Measurements from ENCODE around the gene DCTN3. TPM values are rescaled to one million over a fixed set of nuclear protein-coding genes. Genes with fewer than 3 reads are reported as not detected.

DCTN3 gene
- total RNA-seq, 4 donors from 2014 or later: 41.4 to 57.5 (median 51.7) TPM

DNA sequence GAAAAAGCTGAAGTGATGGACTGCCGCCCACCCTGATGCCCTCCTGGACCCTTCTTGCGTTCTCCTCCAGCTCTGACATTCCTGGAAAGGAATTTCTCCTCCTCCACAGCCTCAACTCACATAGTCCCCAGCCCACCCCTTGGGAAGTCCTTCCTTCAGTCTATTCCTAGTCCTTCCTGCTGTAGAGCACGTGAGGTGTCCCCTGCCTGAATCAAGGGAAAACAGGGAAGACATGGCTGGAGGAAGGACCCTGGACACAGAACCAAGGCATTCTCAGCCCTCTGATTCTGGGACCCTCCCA is 4.8 kb upstream of the DCTN3 start:
- TF ChIP-seq, protein P1, sequence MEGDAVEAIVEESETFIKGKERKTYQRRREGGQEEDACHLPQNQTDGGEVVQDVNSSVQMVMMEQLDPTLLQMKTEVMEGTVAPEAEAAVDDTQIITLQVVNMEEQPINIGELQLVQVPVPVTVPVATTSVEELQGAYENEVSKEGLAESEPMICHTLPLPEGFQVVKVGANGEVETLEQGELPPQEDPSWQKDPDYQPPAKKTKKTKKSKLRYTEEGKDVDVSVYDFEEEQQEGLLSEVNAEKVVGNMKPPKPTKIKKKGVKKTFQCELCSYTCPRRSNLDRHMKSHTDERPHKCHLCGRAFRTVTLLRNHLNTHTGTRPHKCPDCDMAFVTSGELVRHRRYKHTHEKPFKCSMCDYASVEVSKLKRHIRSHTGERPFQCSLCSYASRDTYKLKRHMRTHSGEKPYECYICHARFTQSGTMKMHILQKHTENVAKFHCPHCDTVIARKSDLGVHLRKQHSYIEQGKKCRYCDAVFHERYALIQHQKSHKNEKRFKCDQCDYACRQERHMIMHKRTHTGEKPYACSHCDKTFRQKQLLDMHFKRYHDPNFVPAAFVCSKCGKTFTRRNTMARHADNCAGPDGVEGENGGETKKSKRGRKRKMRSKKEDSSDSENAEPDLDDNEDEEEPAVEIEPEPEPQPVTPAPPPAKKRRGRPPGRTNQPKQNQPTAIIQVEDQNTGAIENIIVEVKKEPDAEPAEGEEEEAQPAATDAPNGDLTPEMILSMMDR (IDR thresholded peaks at IDR 0.05; ENCODE audit: low read depth): no peak

GRCh38 chr9:34624475-34625185 is 4.3 kb upstream of the DCTN3 start:
- TF ChIP-seq, protein P1 (IDR thresholded peaks at IDR 0.05; ENCODE audit: low read depth): no peak

GRCh38 chr9:34623374-34624235 is 3.3 kb upstream of the DCTN3 start:
- TF ChIP-seq, protein P1 (IDR thresholded peaks at IDR 0.05; ENCODE audit: low read depth): no peak

DNA sequence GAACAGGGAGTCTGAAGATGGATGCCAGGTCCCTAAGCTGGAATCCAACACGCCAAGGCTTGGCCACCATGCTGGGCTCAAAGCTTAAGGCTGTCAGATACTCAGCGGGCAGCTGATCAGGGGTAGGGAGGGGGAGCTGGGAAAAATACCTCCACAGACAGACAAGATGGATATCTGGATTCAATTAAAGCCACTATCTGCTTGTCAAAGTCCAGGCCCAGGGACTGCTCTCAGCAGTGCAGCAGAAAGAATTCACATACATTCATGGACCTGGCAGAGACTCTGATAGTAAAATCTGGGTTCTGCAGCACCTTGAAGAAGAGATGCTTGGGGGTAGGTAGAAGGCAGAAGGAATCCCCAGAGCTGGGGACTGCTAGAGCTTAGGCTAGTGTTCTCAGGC is 5.2 kb downstream of the DCTN3 start:
- TF ChIP-seq, protein P1 (IDR thresholded peaks at IDR 0.05; ENCODE audit: low read depth): no peak

DNA sequence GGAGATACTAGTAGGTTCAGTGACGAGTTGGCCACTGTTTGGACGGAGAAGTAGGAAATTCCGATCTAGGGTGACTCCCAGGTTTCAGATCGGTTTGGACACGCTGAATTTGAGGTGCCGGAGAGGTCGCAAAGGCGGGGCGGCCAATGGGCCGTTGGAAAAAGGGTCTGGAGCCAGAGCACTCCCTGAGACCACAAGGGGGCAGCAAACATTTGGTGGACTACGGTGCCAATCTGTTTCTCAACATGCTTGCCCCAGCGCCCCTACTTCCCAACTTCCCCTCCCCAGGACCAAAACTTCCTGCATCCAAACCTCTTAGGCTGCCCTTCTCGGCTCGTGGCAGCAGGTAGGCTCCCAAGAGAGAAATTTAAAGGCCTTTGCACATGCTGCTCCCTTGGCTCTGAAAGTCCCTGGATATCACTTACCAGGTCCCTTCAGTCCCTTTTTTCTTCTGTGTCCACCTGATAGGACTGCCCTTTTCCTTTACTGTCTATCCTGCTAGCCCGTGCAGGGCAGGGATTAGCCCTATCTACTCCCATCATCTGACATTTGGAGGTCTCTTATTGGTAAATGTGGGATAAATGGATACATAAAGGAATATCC is 7.4 kb downstream of the DCTN3 start:
- TF ChIP-seq, protein P1 (IDR thresholded peaks at IDR 0.05; ENCODE audit: low read depth): no peak

GRCh38 chr9:34611811-34612787 is 8.2 kb downstream of the DCTN3 start, which contains the start of gene RPP25L:
RPP25L (minus strand) TSS chr9:34612097; CDS start chr9:34611296, 801 bp downstream.
- TF ChIP-seq, protein P1 (IDR thresholded peaks at IDR 0.05; ENCODE audit: low read depth): no peak

Data from subcutaneous adipose tissue (tissue), 4 donors.